ENCODE measurements around the gene ERG. TPM values are rescaled to one million over a fixed set of nuclear protein-coding genes. Genes with fewer than 3 reads are reported as not detected.

Gene ERG
- total and polyA plus RNA-seq, 2 of the 13 experiments (the other 11 are each of a cell fraction or from before 2014, with no cell fraction given), result not detected

DNA sequence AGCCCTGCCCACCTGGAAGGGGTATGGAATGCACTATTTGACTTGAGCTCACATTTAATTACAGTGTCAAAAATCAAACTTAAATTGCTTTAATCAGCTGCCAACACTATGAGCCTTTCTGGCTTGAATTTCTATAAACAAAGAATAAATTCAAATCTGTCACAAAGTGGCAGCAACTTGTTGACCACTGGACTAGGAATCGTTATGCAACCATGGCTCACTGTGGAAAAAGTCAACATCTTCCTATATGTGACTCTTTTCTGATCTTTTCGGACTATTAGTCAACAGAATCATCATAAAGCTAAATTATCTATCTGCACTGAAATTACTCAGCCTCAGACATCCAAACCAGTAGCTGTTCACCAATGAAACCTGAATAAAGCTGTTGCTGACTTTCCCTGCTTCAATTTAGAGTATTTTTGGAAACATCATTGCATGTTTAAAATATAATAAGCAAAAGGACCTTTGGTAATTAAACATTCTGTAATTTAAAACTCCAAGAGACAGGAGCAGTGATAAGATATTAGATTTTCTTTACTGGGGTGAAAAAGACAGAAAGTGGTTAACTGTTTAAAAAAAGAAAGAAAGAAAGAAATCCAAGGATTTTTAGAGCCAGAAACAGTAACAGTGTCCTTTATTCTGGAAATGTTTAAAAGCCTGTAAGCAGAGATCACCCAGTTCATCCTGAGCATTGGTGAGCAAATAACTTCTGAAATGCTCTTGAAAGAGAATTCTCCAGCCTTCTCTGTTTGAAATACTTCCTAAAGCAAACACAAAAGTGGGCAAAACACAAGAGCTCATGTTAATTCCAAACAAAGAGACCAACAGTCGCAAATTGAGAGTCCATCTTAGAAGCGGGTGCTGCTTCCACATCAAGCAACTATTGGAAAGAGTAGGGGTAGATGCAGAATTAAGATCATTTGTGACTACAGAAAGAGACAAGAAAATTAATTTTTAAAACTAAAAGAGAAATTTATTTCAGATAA lies 26.2 kb upstream of the ERG start (continued):
- TF ChIP-seq, protein P1, sequence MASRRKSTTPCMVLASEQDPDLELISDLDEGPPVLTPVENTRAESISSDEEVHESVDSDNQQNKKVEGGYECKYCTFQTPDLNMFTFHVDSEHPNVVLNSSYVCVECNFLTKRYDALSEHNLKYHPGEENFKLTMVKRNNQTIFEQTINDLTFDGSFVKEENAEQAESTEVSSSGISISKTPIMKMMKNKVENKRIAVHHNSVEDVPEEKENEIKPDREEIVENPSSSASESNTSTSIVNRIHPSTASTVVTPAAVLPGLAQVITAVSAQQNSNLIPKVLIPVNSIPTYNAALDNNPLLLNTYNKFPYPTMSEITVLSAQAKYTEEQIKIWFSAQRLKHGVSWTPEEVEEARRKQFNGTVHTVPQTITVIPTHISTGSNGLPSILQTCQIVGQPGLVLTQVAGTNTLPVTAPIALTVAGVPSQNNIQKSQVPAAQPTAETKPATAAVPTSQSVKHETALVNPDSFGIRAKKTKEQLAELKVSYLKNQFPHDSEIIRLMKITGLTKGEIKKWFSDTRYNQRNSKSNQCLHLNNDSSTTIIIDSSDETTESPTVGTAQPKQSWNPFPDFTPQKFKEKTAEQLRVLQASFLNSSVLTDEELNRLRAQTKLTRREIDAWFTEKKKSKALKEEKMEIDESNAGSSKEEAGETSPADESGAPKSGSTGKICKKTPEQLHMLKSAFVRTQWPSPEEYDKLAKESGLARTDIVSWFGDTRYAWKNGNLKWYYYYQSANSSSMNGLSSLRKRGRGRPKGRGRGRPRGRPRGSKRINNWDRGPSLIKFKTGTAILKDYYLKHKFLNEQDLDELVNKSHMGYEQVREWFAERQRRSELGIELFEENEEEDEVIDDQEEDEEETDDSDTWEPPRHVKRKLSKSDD (CRISPR knock-in tag; IDR thresholded peaks at IDR 0.05; ENCODE audit: low read depth), result no peak
- TF ChIP-seq, protein P2, sequence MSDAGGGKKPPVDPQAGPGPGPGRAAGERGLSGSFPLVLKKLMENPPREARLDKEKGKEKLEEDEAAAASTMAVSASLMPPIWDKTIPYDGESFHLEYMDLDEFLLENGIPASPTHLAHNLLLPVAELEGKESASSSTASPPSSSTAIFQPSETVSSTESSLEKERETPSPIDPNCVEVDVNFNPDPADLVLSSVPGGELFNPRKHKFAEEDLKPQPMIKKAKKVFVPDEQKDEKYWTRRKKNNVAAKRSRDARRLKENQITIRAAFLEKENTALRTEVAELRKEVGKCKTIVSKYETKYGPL (CRISPR knock-in tag; IDR thresholded peaks at IDR 0.05), result peak; percentile 97
- TF ChIP-seq, protein P3, sequence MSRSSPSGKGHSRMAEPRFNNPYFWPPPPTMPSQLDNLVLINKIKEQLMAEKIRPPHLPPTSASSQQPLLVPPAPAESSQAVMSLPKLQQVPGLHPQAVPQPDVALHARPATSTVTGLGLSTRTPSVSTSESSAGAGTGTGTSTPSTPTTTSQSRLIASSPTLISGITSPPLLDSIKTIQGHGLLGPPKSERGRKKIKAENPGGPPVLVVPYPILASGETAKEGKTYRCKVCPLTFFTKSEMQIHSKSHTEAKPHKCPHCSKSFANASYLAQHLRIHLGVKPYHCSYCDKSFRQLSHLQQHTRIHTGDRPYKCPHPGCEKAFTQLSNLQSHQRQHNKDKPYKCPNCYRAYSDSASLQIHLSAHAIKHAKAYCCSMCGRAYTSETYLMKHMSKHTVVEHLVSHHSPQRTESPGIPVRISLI (CRISPR knock-in tag; IDR thresholded peaks at IDR 0.05; ENCODE audit: borderline replicate concordance), result no peak
- no peak for TF ChIP-seq ARHGAP35 (CRISPR knock-in tag; IDR thresholded peaks at IDR 0.05; ENCODE audit: borderline replicate concordance)
- no peak for TF ChIP-seq RFX1 (IDR thresholded peaks at IDR 0.05)
- TF ChIP-seq, protein P4, sequence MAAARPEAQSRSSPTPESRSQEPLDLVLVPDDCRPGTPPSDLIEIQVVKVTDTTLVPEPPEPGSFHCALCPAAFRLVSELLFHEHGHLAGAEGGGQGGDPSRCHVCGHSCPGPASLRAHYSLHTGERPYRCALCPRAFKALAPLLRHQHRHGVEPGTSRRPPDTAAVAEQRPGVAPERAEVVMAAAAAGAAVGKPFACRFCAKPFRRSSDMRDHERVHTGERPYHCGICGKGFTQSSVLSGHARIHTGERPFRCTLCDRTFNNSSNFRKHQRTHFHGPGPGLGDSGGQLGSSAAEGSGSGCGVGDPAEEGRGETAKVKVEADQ (CRISPR knock-in tag; IDR thresholded peaks at IDR 0.05; ENCODE audit: borderline replicate concordance), result no peak
- no peak for TF ChIP-seq AGO1 (IDR thresholded peaks at IDR 0.05; ENCODE audit: low read depth, low read length, poor library complexity, severe bottlenecking)
- TF ChIP-seq TRIM24 (CRISPR knock-in tag; IDR thresholded peaks at IDR 0.05), result no peak
- TF ChIP-seq, protein P5, sequence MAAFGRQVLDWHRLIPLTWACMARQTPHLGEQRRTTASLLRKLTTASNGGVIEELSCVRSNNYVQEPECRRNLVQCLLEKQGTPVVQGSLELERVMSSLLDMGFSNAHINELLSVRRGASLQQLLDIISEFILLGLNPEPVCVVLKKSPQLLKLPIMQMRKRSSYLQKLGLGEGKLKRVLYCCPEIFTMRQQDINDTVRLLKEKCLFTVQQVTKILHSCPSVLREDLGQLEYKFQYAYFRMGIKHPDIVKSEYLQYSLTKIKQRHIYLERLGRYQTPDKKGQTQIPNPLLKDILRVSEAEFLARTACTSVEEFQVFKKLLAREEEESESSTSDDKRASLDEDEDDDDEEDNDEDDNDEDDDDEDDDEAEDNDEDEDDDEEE (CRISPR knock-in tag; IDR thresholded peaks at IDR 0.05), result no peak
- TF ChIP-seq HNRNPK (IDR thresholded peaks at IDR 0.05; ENCODE audit: low read depth, low read length, poor library complexity, severe bottlenecking), result no peak
- no peak for TF ChIP-seq SKI (IDR thresholded peaks at IDR 0.05; ENCODE audit: partially characterized antibody)
- TF ChIP-seq, protein P6, sequence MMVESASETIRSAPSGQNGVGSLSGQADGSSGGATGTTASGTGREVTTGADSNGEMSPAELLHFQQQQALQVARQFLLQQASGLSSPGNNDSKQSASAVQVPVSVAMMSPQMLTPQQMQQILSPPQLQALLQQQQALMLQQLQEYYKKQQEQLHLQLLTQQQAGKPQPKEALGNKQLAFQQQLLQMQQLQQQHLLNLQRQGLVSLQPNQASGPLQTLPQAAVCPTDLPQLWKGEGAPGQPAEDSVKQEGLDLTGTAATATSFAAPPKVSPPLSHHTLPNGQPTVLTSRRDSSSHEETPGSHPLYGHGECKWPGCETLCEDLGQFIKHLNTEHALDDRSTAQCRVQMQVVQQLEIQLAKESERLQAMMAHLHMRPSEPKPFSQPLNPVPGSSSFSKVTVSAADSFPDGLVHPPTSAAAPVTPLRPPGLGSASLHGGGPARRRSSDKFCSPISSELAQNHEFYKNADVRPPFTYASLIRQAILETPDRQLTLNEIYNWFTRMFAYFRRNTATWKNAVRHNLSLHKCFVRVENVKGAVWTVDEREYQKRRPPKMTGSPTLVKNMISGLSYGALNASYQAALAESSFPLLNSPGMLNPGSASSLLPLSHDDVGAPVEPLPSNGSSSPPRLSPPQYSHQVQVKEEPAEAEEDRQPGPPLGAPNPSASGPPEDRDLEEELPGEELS (CRISPR knock-in tag; IDR thresholded peaks at IDR 0.05), result peak; percentile 82
- TF ChIP-seq TBX3 (IDR thresholded peaks at IDR 0.05; ENCODE audit: borderline replicate concordance), result peak; percentile 65; the same call in 1 of the 2 replicates
- no peak for TF ChIP-seq NR2C2 (CRISPR knock-in tag; IDR thresholded peaks at IDR 0.05; ENCODE audit: borderline replicate concordance)
- TF ChIP-seq HNRNPH1 (optimal IDR thresholded peaks at IDR 0.05; ENCODE audit: low read depth, low read length), result no peak
- TF ChIP-seq, protein P7, sequence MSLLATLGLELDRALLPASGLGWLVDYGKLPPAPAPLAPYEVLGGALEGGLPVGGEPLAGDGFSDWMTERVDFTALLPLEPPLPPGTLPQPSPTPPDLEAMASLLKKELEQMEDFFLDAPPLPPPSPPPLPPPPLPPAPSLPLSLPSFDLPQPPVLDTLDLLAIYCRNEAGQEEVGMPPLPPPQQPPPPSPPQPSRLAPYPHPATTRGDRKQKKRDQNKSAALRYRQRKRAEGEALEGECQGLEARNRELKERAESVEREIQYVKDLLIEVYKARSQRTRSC (CRISPR knock-in tag; IDR thresholded peaks at IDR 0.05; ENCODE audit: low read depth), result no peak
- TF ChIP-seq ZNF143 (CRISPR knock-in tag; IDR thresholded peaks at IDR 0.05), result no peak

Data from HepG2 (cell line).